Endothelial cell of umbilical vein (primary cell): Measurements from ENCODE around the gene TMEM38A. TPM values are rescaled to one million over a fixed set of nuclear protein-coding genes. Genes with fewer than 3 reads are reported as not detected.

Experiments used
- BruUV-seq: library from RNA; stranded (reverse); fragments of 400-500 nt; replicated peaks from 2 replicates; lab custom pipeline; 2021; lab: Mats Ljungman, UMichigan
- CTCF ChIA-PET: fragments of 300-600, 350-600 bp; sonication (Branson Sonifier 250); formaldehyde crosslinking; loops from one replicate; lab custom pipeline; 2021; ENCODE audit warnings: antibody characterized with exemption, inconsistent platforms; lab: Charles Lee
- POLR2A ChIA-PET: fragments of 300-600, 350-600 bp; sonication (Branson Sonifier 250); formaldehyde crosslinking; loops from one replicate; lab custom pipeline; 2021; ENCODE audit warnings: antibody characterized with exemption, inconsistent platforms; lab: Charles Lee
- DNase-seq: peaks from one replicate; pipeline ENCODE4 v3.0.0-alpha.2; 2011; ENCODE audit warnings: low read depth, low spot score
- FAIRE-seq: peaks from 2 replicates; lab custom pipeline; 2011; peaks lifted over from hg19 to GRCh38; lab: Jason Lieb, UNC
- H2AFZ ChIP-seq: 2 replicates; pipeline ENCODE4 v1.6.0; 2012; ENCODE audit warnings: low read depth, low read length, control low read depth, inconsistent platforms
- H3K27ac ChIP-seq: 2 replicates; pipeline ENCODE4 v1.5.1; 2011; ENCODE audit warnings: low read depth, mild to moderate bottlenecking, control low read depth, low read length, moderate library complexity; ENCODE audit not compliant: insufficient read depth
- H3K27me3 ChIP-seq, 2 experiments: 2 replicates each; pipeline versions ENCODE4 v1.6.0 to v1.6.1; 2011; ENCODE audit warnings: low read length in 2 of 2, mixed read lengths in 1 of 2; ENCODE audit not compliant: control insufficient read depth in 2 of 2, insufficient read depth in 2 of 2
- H3K36me3 ChIP-seq, 2 experiments: 2 replicates in 1 of 2; 3 replicates in 1 of 2; pipeline ENCODE4 v1.5.1; 2011; ENCODE audit warnings: low read length in 2 of 2, mild to moderate bottlenecking in 1 of 2, moderate library complexity in 1 of 2; ENCODE audit not compliant: control insufficient read depth in 2 of 2, insufficient read depth in 2 of 2; ENCODE audit errors: extremely low read depth in 1 of 2
- H3K4me1 ChIP-seq: 3 replicates; pipeline ENCODE4 v1.5.1; 2011; ENCODE audit warnings: mild to moderate bottlenecking, low read length; ENCODE audit not compliant: control insufficient read depth, insufficient read depth; ENCODE audit errors: extremely low read depth
- H3K4me2 ChIP-seq: 2 replicates; pipeline ENCODE4 v1.6.1; 2011; ENCODE audit warnings: low read length, control low read depth, mixed read lengths; ENCODE audit not compliant: insufficient read depth
- H3K4me3 ChIP-seq, 3 experiments: fragments of 200-600 bp in 1 of 3; sonication (generic), shearing (Covaris generic) in 1 of 3; replicated peaks in 1 of 3; 2 replicates each; pipeline ENCODE4 v1.5.1; 2011 to 2016; ENCODE audit warnings: control low read depth in 3 of 3, low read length in 3 of 3, mild to moderate bottlenecking in 2 of 3, inconsistent platforms in 1 of 3, low read depth in 1 of 3, moderate library complexity in 1 of 3; ENCODE audit not compliant: insufficient read depth in 1 of 3
- H3K79me2 ChIP-seq: 2 replicates; pipeline ENCODE4 v1.6.0; 2012; ENCODE audit warnings: low read length, inconsistent platforms; ENCODE audit not compliant: control insufficient read depth, insufficient read depth
- H3K9ac ChIP-seq: replicated peaks from 2 replicates; pipeline ENCODE3; 2011; ENCODE audit warnings: low read length, control low read depth; ENCODE audit not compliant: insufficient read depth; ENCODE audit errors: extremely low read depth
- H3K9me1 ChIP-seq: replicated peaks from 3 replicates; pipeline ENCODE4 v1.6.0; 2011; ENCODE audit warnings: mild to moderate bottlenecking, low read length; ENCODE audit not compliant: control insufficient read depth, insufficient read depth; ENCODE audit errors: extremely low read depth
- H3K9me3 ChIP-seq: replicated peaks from 2 replicates; pipeline ENCODE4 v1.5.1; 2012; ENCODE audit warnings: low read length, inconsistent platforms; ENCODE audit not compliant: control insufficient read depth, insufficient read depth
- H4K20me1 ChIP-seq: replicated peaks from 2 replicates; pipeline ENCODE3; 2011; ENCODE audit warnings: mild to moderate bottlenecking, low read length; ENCODE audit not compliant: control insufficient read depth, insufficient read depth; ENCODE audit errors: extremely low read depth
- EZH2 ChIP-seq: IDR thresholded peaks from 2 replicates; pipeline ENCODE4 v1.6.1; 2012; ENCODE audit warnings: borderline replicate concordance, low read depth, mild to moderate bottlenecking, moderate library complexity, low read length, inconsistent platforms; ENCODE audit not compliant: severe bottlenecking
- FOS ChIP-seq: IDR thresholded peaks from 2 replicates; pipeline ENCODE4 v1.6.1; 2011; ENCODE audit warnings: mild to moderate bottlenecking, low read length, moderate library complexity, borderline replicate concordance; ENCODE audit not compliant: insufficient read depth
- GATA2 ChIP-seq: IDR thresholded peaks from 2 replicates; pipeline ENCODE4 v1.7.0; 2011; ENCODE audit warnings: low read depth, mild to moderate bottlenecking, moderate library complexity, mixed read lengths, low read length; ENCODE audit not compliant: insufficient read length, insufficient read depth
- JUN ChIP-seq: IDR thresholded peaks from 2 replicates; pipeline ENCODE4 v1.6.1; 2011; ENCODE audit warnings: borderline replicate concordance, low read depth; ENCODE audit not compliant: insufficient read length, insufficient read depth
- MYC ChIP-seq: IDR thresholded peaks from one replicate; pipeline ENCODE4 v1.6.1; 2011; ENCODE audit warnings: mild to moderate bottlenecking, low read depth, low read length
- POLR2A ChIP-seq: IDR thresholded peaks from 2 replicates; pipeline ENCODE4 v1.6.1; 2012; ENCODE audit warnings: low read depth, mild to moderate bottlenecking, control low read depth, low read length
- POLR2AphosphoS5 ChIP-seq: IDR thresholded peaks from 2 replicates; pipeline ENCODE4 v1.6.1; 2012; ENCODE audit warnings: low read depth, mild to moderate bottlenecking, control low read depth, low read length, moderate library complexity; ENCODE audit not compliant: insufficient read depth
- dilution Hi-C: fragments of 300-500 bp; cut with MboI; formaldehyde crosslinking; loops from one replicate; pipeline ENCODE4 v1.15.0; 2019; ENCODE audit warnings: low sequenced_read_pairs; ENCODE audit not compliant: extremely low pct_ligation_motif_present
- intact Hi-C: fragments of 100-400 bp; cut with micrococcal nuclease; formaldehyde crosslinking; loops from one replicate; pipeline ENCODE4 v1.10.0; 2022
- polyA plus RNA-seq, 4 experiments: library from polyadenylated mRNA; depleted of rRNA in 3 of 4; stranded (reverse) in 3 of 4; unstranded in 1 of 4; fragments of >200 nt; gene quantifications; 2 replicates each; pipeline versions ENCODE4 v1.2.1 to v1.2.3, GENCODE V29; 2011 to 2012; ENCODE audit warnings: missing spikeins in 1 of 4
- total RNA-seq: library from RNA; stranded (reverse); gene quantifications from 2 replicates; pipeline ENCODE4 v1.2.3, GENCODE V29; 2021
- TF ChIP-seq, protein P1 (sequence below): IDR thresholded peaks from 2 replicates; pipeline ENCODE4 v1.6.1; 2011; ENCODE audit not compliant: insufficient read depth, insufficient read length
- TF ChIP-seq, protein P2 (sequence below), 2 donors: IDR thresholded peaks; 1 replicate in 1 of 2; 2 replicates in 1 of 2; pipeline ENCODE4 v1.5.1; 2011; ENCODE audit warnings: low read length in 2 of 2, mild to moderate bottlenecking in 2 of 2, moderate library complexity in 2 of 2, control low read depth in 1 of 2, inconsistent platforms in 1 of 2, low read depth in 1 of 2; ENCODE audit not compliant: insufficient read depth in 1 of 2; ENCODE audit errors: extremely low read depth in 1 of 2

The TMEM38A gene
- total and polyA plus RNA-seq, 2 donors (not counting 3 experiments of a cell fraction or from before 2014, with no cell fraction given), result 1.6 TPM

DNA sequence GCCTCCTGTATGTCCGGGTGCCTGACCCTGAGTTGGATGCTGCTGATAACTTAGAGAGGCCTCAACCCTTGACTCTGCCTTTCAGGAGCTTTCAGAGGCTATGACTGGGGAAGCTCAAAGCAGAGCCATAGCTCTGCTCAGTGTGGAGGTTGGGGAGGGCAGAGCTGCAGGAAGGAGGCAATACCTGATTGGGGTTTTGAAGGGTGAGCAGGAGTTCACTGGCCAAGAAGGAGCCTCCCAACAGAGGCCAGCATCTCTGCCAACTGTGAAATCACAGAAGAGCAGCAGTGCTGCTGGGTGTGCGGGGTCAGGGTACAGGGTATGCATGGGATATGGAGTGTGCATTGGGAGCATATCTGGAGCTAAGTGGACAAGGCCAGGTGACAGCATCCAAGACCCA, 21.6 kb downstream of the TMEM38A start:
- Histone ChIP-seq H3K36me3 (no peaks in the 10 kb centered on the region), H3K9me1 (no peaks in the 10 kb centered on the region), H3K9ac (no peak overlapping the region), H3K27me3 (no peaks in the 10 kb centered on the region), H4K20me1 (no peaks in the 10 kb centered on the region), H3K27ac (no peak overlapping the region), H3K4me3 (no peak overlapping the region), H2AFZ (no peak overlapping the region), H3K4me2 (no peak overlapping the region), H3K4me1 (peaks cover 3% of the 10 kb centered on the region), H3K9me3 (no peaks in the 10 kb centered on the region), H3K79me2 (no peaks in the 10 kb centered on the region)
- ChIA-PET POLR2A (no interaction called here), CTCF (interaction anchor here (1.2 kb wide), 1 partner anchor 10 kb away, joined by 8 read pairs; no protein-coding TSS in a partner anchor)
- DNase-seq (no peak), FAIRE-seq (no peak)
- intact Hi-C loops (no loop called here), dilution Hi-C loops (no loop called here)
- TF ChIP-seq POLR2A (no peak), GATA2 (no peak), POLR2AphosphoS5 (no peak), FOS (no peak), MYC (no peak), EZH2 (no peak), JUN (no peak)
- TF ChIP-seq, protein P1, sequence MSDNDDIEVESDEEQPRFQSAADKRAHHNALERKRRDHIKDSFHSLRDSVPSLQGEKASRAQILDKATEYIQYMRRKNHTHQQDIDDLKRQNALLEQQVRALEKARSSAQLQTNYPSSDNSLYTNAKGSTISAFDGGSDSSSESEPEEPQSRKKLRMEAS, result no peak
- TF ChIP-seq, protein P2, sequence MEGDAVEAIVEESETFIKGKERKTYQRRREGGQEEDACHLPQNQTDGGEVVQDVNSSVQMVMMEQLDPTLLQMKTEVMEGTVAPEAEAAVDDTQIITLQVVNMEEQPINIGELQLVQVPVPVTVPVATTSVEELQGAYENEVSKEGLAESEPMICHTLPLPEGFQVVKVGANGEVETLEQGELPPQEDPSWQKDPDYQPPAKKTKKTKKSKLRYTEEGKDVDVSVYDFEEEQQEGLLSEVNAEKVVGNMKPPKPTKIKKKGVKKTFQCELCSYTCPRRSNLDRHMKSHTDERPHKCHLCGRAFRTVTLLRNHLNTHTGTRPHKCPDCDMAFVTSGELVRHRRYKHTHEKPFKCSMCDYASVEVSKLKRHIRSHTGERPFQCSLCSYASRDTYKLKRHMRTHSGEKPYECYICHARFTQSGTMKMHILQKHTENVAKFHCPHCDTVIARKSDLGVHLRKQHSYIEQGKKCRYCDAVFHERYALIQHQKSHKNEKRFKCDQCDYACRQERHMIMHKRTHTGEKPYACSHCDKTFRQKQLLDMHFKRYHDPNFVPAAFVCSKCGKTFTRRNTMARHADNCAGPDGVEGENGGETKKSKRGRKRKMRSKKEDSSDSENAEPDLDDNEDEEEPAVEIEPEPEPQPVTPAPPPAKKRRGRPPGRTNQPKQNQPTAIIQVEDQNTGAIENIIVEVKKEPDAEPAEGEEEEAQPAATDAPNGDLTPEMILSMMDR (IDR thresholded peaks at IDR 0.05; ENCODE audit: extremely low read depth in 1 of 2, insufficient read depth in 1 of 2, low read depth in 1 of 2, low read length in 2 of 2), result no peak
- BruUV-seq, result no TSS peak
